OCI-LY1 (cell line): ENCODE measurements around the gene CDH3.

Source experiments
- H2AFZ ChIP-seq: fragments of 200-600 bp; sonication (generic), shearing (Covaris generic); 2 replicates; pipeline ENCODE4 v1.6.0; 2014; ENCODE audit warnings: antibody characterized with exemption, mild to moderate bottlenecking, low read length
- H3F3A ChIP-seq: fragments of 200-600 bp; sonication (generic), shearing (Covaris generic); 2 replicates; pipeline ENCODE4 v1.6.0; 2014; ENCODE audit warnings: mild to moderate bottlenecking, antibody characterized with exemption, low read length, moderate library complexity; ENCODE audit not compliant: insufficient read depth
- H3K27ac ChIP-seq: fragments of 200-600 bp; sonication (generic); 2 replicates; pipeline ENCODE4 v1.5.1; 2014; ENCODE audit warnings: low read length, mixed run types, mild to moderate bottlenecking, low read depth; ENCODE audit not compliant: poor library complexity, severe bottlenecking
- H3K27me3 ChIP-seq: fragments of 200-600 bp; sonication (generic); 2 replicates; pipeline ENCODE4 v1.6.0; 2014; ENCODE audit warnings: antibody characterized with exemption, mild to moderate bottlenecking, low read length, moderate library complexity; ENCODE audit not compliant: insufficient read depth
- H3K36me3 ChIP-seq: fragments of 200-600 bp; sonication (generic); 2 replicates; pipeline ENCODE4 v1.6.1; 2014; ENCODE audit warnings: mild to moderate bottlenecking, antibody characterized with exemption, low read length, moderate library complexity, mixed read lengths; ENCODE audit not compliant: insufficient read depth
- H3K4me1 ChIP-seq: fragments of 200-600 bp; sonication (generic); 2 replicates; pipeline ENCODE4 v1.5.1; 2014; ENCODE audit warnings: mild to moderate bottlenecking, low read length, moderate library complexity; ENCODE audit not compliant: insufficient read depth, severe bottlenecking
- H3K4me2 ChIP-seq: fragments of 200-600 bp; sonication (generic), shearing (Covaris generic); 2 replicates; pipeline ENCODE4 v1.6.1; 2014; ENCODE audit warnings: low read length
- H3K4me3 ChIP-seq: fragments of 200-600 bp; sonication (generic); 2 replicates; pipeline ENCODE4 v1.5.1; 2014; ENCODE audit warnings: low read length, low read depth, mild to moderate bottlenecking, mixed read lengths; ENCODE audit not compliant: poor library complexity, severe bottlenecking
- H3K79me2 ChIP-seq: fragments of 200-600 bp; shearing (Covaris generic); 2 replicates; pipeline ENCODE4 v1.6.1; 2016; ENCODE audit warnings: mixed run types, low read length, mixed read lengths; ENCODE audit not compliant: insufficient read depth
- H3K9ac ChIP-seq: fragments of 200-600 bp; sonication (generic), shearing (Covaris generic); 2 replicates; pipeline ENCODE4 v1.6.1; 2014; ENCODE audit warnings: mild to moderate bottlenecking, low read length, mixed read lengths
- H3K9me2 ChIP-seq: fragments of 200-600 bp; sonication (generic), shearing (Covaris generic); 2 replicates; pipeline ENCODE4 v1.6.1; 2014; ENCODE audit warnings: low read depth, mild to moderate bottlenecking, low read length, mixed read lengths
- H3K9me3 ChIP-seq: fragments of 200-600 bp; shearing (Covaris generic); 2 replicates; pipeline ENCODE4 v1.6.1; 2014; ENCODE audit warnings: low read length, mixed read lengths
- H4K20me1 ChIP-seq: fragments of 200-600 bp; sonication (generic), shearing (Covaris generic); 2 replicates; pipeline ENCODE4 v1.6.0; 2016; ENCODE audit warnings: mild to moderate bottlenecking, low read length; ENCODE audit not compliant: insufficient read depth
- EZH2 ChIP-seq: fragments of 200-600 bp; sonication (generic), shearing (Covaris generic); IDR thresholded peaks from 2 replicates; pipeline ENCODE4 v1.8.0; 2017; ENCODE audit warnings: borderline replicate concordance, mixed run types, mild to moderate bottlenecking, antibody characterized with exemption, low read length, moderate library complexity, mixed read lengths
- TF ChIP-seq, protein P1 (sequence below): fragments of 200-600 bp; sonication (generic), shearing (Covaris generic); IDR thresholded peaks from 2 replicates; pipeline ENCODE4 v1.5.1; 2017; ENCODE audit warnings: mild to moderate bottlenecking, antibody characterized with exemption, low read length, moderate library complexity, mixed read lengths

Gene CDH3

GRCh38 chr16:68645494-68646388 is 631 bp downstream of the CDH3 start:
- Histone ChIP-seq H3K27ac (no peak overlapping the region), H3K27me3 (no peaks in the 10 kb centered on the region), H4K20me1 (no peaks in the 10 kb centered on the region), H3F3A (no peaks in the 10 kb centered on the region), H3K9me3 (no peaks in the 10 kb centered on the region), H3K9ac (no peak overlapping the region), H3K79me2 (no peaks in the 10 kb centered on the region), H3K9me2 (no peaks in the 10 kb centered on the region), H3K4me3 (no peak overlapping the region), H2AFZ (no peak overlapping the region), H3K36me3 (no peaks in the 10 kb centered on the region), H3K4me2 (no peak overlapping the region), H3K4me1 (no peaks in the 10 kb centered on the region)
- TF ChIP-seq, protein P1, sequence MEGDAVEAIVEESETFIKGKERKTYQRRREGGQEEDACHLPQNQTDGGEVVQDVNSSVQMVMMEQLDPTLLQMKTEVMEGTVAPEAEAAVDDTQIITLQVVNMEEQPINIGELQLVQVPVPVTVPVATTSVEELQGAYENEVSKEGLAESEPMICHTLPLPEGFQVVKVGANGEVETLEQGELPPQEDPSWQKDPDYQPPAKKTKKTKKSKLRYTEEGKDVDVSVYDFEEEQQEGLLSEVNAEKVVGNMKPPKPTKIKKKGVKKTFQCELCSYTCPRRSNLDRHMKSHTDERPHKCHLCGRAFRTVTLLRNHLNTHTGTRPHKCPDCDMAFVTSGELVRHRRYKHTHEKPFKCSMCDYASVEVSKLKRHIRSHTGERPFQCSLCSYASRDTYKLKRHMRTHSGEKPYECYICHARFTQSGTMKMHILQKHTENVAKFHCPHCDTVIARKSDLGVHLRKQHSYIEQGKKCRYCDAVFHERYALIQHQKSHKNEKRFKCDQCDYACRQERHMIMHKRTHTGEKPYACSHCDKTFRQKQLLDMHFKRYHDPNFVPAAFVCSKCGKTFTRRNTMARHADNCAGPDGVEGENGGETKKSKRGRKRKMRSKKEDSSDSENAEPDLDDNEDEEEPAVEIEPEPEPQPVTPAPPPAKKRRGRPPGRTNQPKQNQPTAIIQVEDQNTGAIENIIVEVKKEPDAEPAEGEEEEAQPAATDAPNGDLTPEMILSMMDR: no peak
- TF ChIP-seq EZH2: no peak

DNA sequence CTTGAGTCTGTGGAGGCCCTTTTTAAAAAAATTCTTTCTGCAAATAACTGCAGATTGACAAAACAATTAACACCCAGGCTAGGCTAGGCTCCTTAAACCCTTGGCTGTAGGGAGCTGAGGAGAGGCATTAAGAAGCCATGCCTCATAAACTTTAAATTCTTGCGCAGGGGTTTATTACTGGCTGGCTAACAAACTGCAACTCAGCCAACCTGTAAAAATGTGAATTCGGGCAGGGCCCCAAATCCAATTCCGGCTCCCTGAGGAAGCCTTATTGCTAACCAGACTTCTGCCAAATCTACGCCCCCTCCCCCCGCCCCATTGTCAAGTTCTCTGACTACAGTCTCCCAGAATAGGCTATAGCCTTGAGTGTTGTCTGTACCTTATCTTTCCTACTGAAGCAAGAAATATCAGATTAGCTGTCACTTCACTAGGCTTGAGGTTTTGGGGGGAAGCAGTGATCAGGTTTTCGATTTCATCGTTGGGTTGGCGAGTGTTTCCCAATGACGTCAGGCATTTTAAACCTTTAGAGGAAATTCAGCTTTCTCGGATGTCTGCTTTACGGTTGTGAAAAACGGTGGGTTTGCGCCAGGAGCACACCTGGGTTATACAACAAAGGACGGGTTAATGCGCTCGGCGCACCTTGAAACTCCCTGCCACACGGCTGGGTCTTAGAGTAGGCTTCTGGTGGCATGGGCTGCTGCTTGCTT is 2.0 kb downstream of the CDH3 start:
- no peaks in the 10 kb centered on the region for H3K79me2 ChIP-seq
- H3K4me3 ChIP-seq: no peak overlapping the region

DNA sequence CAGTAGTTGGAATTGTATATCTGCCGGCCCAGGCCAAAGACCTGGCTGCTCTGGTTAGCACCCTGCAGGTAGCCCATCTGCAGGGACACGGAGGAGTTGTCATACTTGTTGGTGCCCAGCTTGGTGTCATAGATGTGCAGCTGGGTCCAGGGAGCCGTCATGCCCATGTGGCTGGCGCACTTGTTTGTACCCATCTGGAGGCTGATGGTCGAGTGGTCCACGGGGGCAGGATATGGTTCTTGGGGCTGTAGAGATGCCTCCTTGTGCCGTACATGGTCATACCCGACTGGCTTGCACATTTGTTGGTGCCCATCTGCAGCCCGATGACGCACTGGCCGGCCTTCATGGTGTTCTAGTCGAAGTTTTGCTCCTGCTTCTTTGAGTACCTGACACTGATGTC is 6.0 kb downstream of the CDH3 start:
- H3K79me2 ChIP-seq: no peaks in the 10 kb centered on the region
- no peak overlapping the region for H3K4me2 ChIP-seq
- H3F3A ChIP-seq: no peaks in the 10 kb centered on the region
- H3K36me3 ChIP-seq: no peaks in the 10 kb centered on the region
- H3K27ac ChIP-seq: no peak overlapping the region
- H3K4me1 ChIP-seq: no peaks in the 10 kb centered on the region
- H2AFZ ChIP-seq: no peak overlapping the region
- TF ChIP-seq EZH2: no peak
- TF ChIP-seq, protein P1: no peak
- no peak overlapping the region for H3K9ac ChIP-seq
- H3K27me3 ChIP-seq: no peaks in the 10 kb centered on the region
- no peaks in the 10 kb centered on the region for H3K9me3 ChIP-seq
- H3K9me2 ChIP-seq: no peaks in the 10 kb centered on the region
- no peaks in the 10 kb centered on the region for H4K20me1 ChIP-seq
- no peak overlapping the region for H3K4me3 ChIP-seq

More for the DNA sequence above, 2.0 kb downstream of the CDH3 start:
- Histone ChIP-seq H3K9me3 (no peaks in the 10 kb centered on the region), H4K20me1 (no peaks in the 10 kb centered on the region), H3K27me3 (no peaks in the 10 kb centered on the region), H3F3A (no peaks in the 10 kb centered on the region), H2AFZ (no peak overlapping the region), H3K27ac (no peak overlapping the region), H3K4me1 (no peaks in the 10 kb centered on the region), H3K9ac (no peak overlapping the region), H3K4me2 (no peak overlapping the region), H3K9me2 (no peaks in the 10 kb centered on the region), H3K36me3 (no peaks in the 10 kb centered on the region)
- TF ChIP-seq, protein P1: no peak
- TF ChIP-seq EZH2: no peak
